SH-SY5Y (cell line): ENCODE data around the gene GRAMD2B.

Source experiments
- GATA2 ChIP-seq: IDR thresholded peaks from 2 replicates; pipeline ENCODE4 v1.6.1; 2011; ENCODE audit warnings: mild to moderate bottlenecking, low read depth, low read length
- GATA3 ChIP-seq: IDR thresholded peaks from 2 replicates; pipeline ENCODE4 v1.6.1; 2011; ENCODE audit warnings: low read depth, mild to moderate bottlenecking, low read length, moderate library complexity

GRCh38 chr5:126543660-126544059 is 120.5 kb downstream of the GRAMD2B start:
- TF ChIP-seq GATA2, result no peak
- TF ChIP-seq GATA3, result no peak
